IMR-90 (cell line): Measurements from ENCODE around the gene URAD. TPM values are rescaled to one million over a fixed set of nuclear protein-coding genes. Genes with fewer than 3 reads are reported as not detected.
A peak's percentile ranks its signal among the peaks of the same experiment; 100 is the strongest.

Experiments used
- ATAC-seq: fragments of 200-7000 bp; cut with Tn5 transposase; 2 replicates; pipeline ENCODE4 v1.9.1; 2020; ENCODE audit warnings: low read depth, mild to moderate bottlenecking, moderate library complexity
- BruUV-seq: library from RNA; stranded (reverse); fragments of 400-500 nt; replicated peaks from 2 replicates; lab custom pipeline; 2021; lab: Mats Ljungman, UMichigan
- CTCF ChIA-PET: fragments of 300-600 bp; formaldehyde crosslinking; extraction: SDS; loops from one replicate; lab custom pipeline; 2021; ENCODE audit warnings: antibody characterized with exemption; lab: Yijun Ruan, JAX
- POLR2A ChIA-PET: fragments of 300-600 bp; sonication (Branson Sonifier 250); formaldehyde crosslinking; loops from one replicate; lab custom pipeline; 2022; ENCODE audit warnings: antibody characterized with exemption; ENCODE audit not compliant: unreplicated experiment; lab: Charles Lee
- DNase-seq: peaks from one replicate; pipeline ENCODE4 v3.0.0; 2013
- H2AFZ ChIP-seq: replicated peaks from 2 replicates; pipeline ENCODE3; 2013; ENCODE audit warnings: low read length, mild to moderate bottlenecking; ENCODE audit not compliant: poor library complexity
- H2AK5ac ChIP-seq: 2 replicates; pipeline ENCODE4 v1.6.1; 2013; ENCODE audit warnings: low read depth, low read length, inconsistent platforms
- H2AK9ac ChIP-seq: replicated peaks from 2 replicates; pipeline ENCODE3; 2013; ENCODE audit warnings: mild to moderate bottlenecking, low read depth, low read length, moderate library complexity; ENCODE audit not compliant: poor library complexity
- H2BK120ac ChIP-seq: 2 replicates; pipeline ENCODE4 v1.6.1; 2013; ENCODE audit warnings: low read depth, low read length, inconsistent platforms
- H2BK15ac ChIP-seq: 3 replicates; pipeline ENCODE4 v1.6.1; 2013; ENCODE audit warnings: low read depth, low read length, inconsistent platforms
- H2BK20ac ChIP-seq: 2 replicates; pipeline ENCODE4 v1.6.1; 2013; ENCODE audit warnings: low read depth, mild to moderate bottlenecking, inconsistent platforms, low read length, moderate library complexity
- H2BK5ac ChIP-seq: 2 replicates; pipeline ENCODE4 v1.6.1; 2013; ENCODE audit warnings: mild to moderate bottlenecking, low read depth, low read length, inconsistent platforms; ENCODE audit not compliant: poor library complexity, severe bottlenecking
- H3K14ac ChIP-seq: replicated peaks from 2 replicates; pipeline ENCODE4 v1.6.1; 2013; ENCODE audit warnings: low read depth, low read length, inconsistent platforms
- H3K18ac ChIP-seq: 2 replicates; pipeline ENCODE4 v1.6.1; 2013; ENCODE audit warnings: low read depth, low read length, control low read depth
- H3K23ac ChIP-seq: 2 replicates; pipeline ENCODE4 v1.6.1; 2013; ENCODE audit warnings: low read depth, low read length, inconsistent platforms
- H3K27ac ChIP-seq: 2 replicates; pipeline ENCODE4 v1.5.1; 2013; ENCODE audit warnings: mild to moderate bottlenecking, control low read depth, low read length; ENCODE audit not compliant: insufficient read depth
- H3K27me3 ChIP-seq: 2 replicates; pipeline ENCODE4 v1.6.1; 2013; ENCODE audit warnings: low read length; ENCODE audit not compliant: control insufficient read depth, insufficient read depth
- H3K36me3 ChIP-seq: 2 replicates; pipeline ENCODE4 v1.6.1; 2013; ENCODE audit warnings: low read length, mixed read lengths; ENCODE audit not compliant: control insufficient read depth, insufficient read depth
- H3K4ac ChIP-seq: 2 replicates; pipeline ENCODE4 v1.6.1; 2013; ENCODE audit warnings: low read depth, low read length, inconsistent platforms
- H3K4me1 ChIP-seq: 2 replicates; pipeline ENCODE4 v1.6.1; 2013; ENCODE audit warnings: low read length, mixed read lengths; ENCODE audit not compliant: control insufficient read depth, insufficient read depth
- H3K4me2 ChIP-seq: 2 replicates; pipeline ENCODE4 v1.6.1; 2013; ENCODE audit warnings: low read depth, mild to moderate bottlenecking, control low read depth, low read length, moderate library complexity
- H3K4me3 ChIP-seq: 2 replicates; pipeline ENCODE4 v1.5.1; 2013; ENCODE audit warnings: low read depth, mild to moderate bottlenecking, control low read depth, low read length, moderate library complexity; ENCODE audit not compliant: insufficient read depth
- H3K56ac ChIP-seq: 2 replicates; pipeline ENCODE4 v1.6.1; 2013; ENCODE audit warnings: low read length, inconsistent platforms; ENCODE audit not compliant: insufficient read depth; ENCODE audit errors: extremely low read depth
- H3K79me1 ChIP-seq, 2 experiments: 2 replicates each; pipeline ENCODE4 v1.6.1; 2013; ENCODE audit warnings: low read length in 2 of 2, inconsistent platforms in 1 of 2, low read depth in 1 of 2
- H3K9ac ChIP-seq: 2 replicates; pipeline ENCODE4 v1.6.1; 2013; ENCODE audit warnings: low read depth, low read length, control low read depth
- H3K9me1 ChIP-seq: 2 replicates; pipeline ENCODE4 v1.6.1; 2013; ENCODE audit warnings: low read length, inconsistent platforms; ENCODE audit not compliant: insufficient read depth
- H3K9me3 ChIP-seq: 2 replicates; pipeline ENCODE4 v1.6.1; 2013; ENCODE audit warnings: low read length; ENCODE audit not compliant: control insufficient read depth, insufficient read depth
- H4K20me1 ChIP-seq: 2 replicates; pipeline ENCODE4 v1.6.1; 2013; ENCODE audit warnings: low read length, inconsistent platforms; ENCODE audit not compliant: insufficient read depth
- H4K5ac ChIP-seq: 2 replicates; pipeline ENCODE4 v1.6.1; 2013; ENCODE audit warnings: mild to moderate bottlenecking, low read depth, low read length, control low read depth
- H4K8ac ChIP-seq, 2 experiments: 2 replicates each; pipeline ENCODE4 v1.6.1; 2013; ENCODE audit warnings: low read depth in 2 of 2, low read length in 2 of 2, control low read depth in 1 of 2, inconsistent platforms in 1 of 2
- H4K91ac ChIP-seq: 2 replicates; pipeline ENCODE4 v1.6.1; 2013; ENCODE audit warnings: low read depth, low read length, inconsistent platforms; ENCODE audit not compliant: insufficient read depth
- CEBPB ChIP-seq: IDR thresholded peaks from 2 replicates; pipeline ENCODE4 v1.6.1; 2012; ENCODE audit warnings: low read depth, low read length, improper control_type of control experiment
- CHD1 ChIP-seq: IDR thresholded peaks from 2 replicates; pipeline ENCODE4 v1.6.1; 2012; ENCODE audit warnings: low read depth, low read length, improper control_type of control experiment
- FOS ChIP-seq: fragments of 150-350 bp; IDR thresholded peaks from 2 replicates; pipeline ENCODE4 v1.6.1; 2016; ENCODE audit warnings: low read depth, low read length
- MAZ ChIP-seq: IDR thresholded peaks from 2 replicates; pipeline ENCODE4 v1.6.1; 2012; ENCODE audit warnings: low read depth, mild to moderate bottlenecking, low read length, improper control_type of control experiment, moderate library complexity, borderline replicate concordance
- MXI1 ChIP-seq: IDR thresholded peaks from 2 replicates; pipeline ENCODE4 v1.6.1; 2012; ENCODE audit warnings: low read depth, mild to moderate bottlenecking, low read length, moderate library complexity, borderline replicate concordance
- RCOR1 ChIP-seq: IDR thresholded peaks from 2 replicates; pipeline ENCODE4 v1.6.1; 2012; ENCODE audit warnings: mild to moderate bottlenecking, low read length, improper control_type of control experiment; ENCODE audit not compliant: insufficient replicate concordance
- RFX5 ChIP-seq: IDR thresholded peaks from 2 replicates; pipeline ENCODE4 v1.8.0; 2012; ENCODE audit warnings: low read depth, mild to moderate bottlenecking, low read length, moderate library complexity
- SMC3 ChIP-seq: fragments of 150-350 bp; IDR thresholded peaks from 2 replicates; pipeline ENCODE4 v1.6.1; 2016; ENCODE audit warnings: low read depth, mild to moderate bottlenecking, antibody characterized with exemption, low read length, moderate library complexity
- WGBS, 2 experiments: methylation state at CpG; one replicate each; pipeline versions ENCODE4 v1.1.5 to v1.1.7; 2013; ENCODE audit warnings: missing lambda C conversion rate in 2 of 2; ENCODE audit not compliant: insufficient read length in 1 of 2; ENCODE audit errors: extremely low coverage in 2 of 2; 5-methylcytosine and 5-hydroxymethylcytosine counted together
- dilution Hi-C: fragments of 300-500 bp; cut with HindIII; formaldehyde crosslinking; loops from one replicate; pipeline ENCODE4 v1.14.3; 2018; ENCODE audit warnings: low sequenced_read_pairs; ENCODE audit not compliant: unreplicated experiment
- in situ Hi-C: fragments of 300-500 bp; cut with MboI; formaldehyde crosslinking; loops from 3 replicates; pipeline ENCODE4 v1.14.3; 2019; ENCODE audit warnings: low sequenced_read_pairs, inconsistent platforms, mixed read lengths
- intact Hi-C: fragments of 100-400 bp; cut with micrococcal nuclease; formaldehyde crosslinking; loops from 2 replicates; pipeline ENCODE4 v1.10.0; 2022
- polyA plus RNA-seq, 3 experiments: library from polyadenylated mRNA; depleted of rRNA; stranded (reverse); fragments of >200 nt; gene quantifications; 2 replicates each; pipeline ENCODE4 v1.2.3, GENCODE V29; 2012; ENCODE audit warnings: low replicate concordance in 1 of 3
- total RNA-seq: library from RNA; depleted of rRNA; stranded (reverse); fragments of >200 nt; gene quantifications from 2 replicates; pipeline ENCODE4 v1.2.3, GENCODE V29; 2012
- TF ChIP-seq, protein P1 (sequence below): fragments of 150-350 bp; IDR thresholded peaks from 2 replicates; pipeline ENCODE4 v1.6.1; 2016; ENCODE audit warnings: low read depth, mild to moderate bottlenecking, low read length, moderate library complexity, borderline replicate concordance
- TF ChIP-seq, protein P2 (sequence below): conservative IDR thresholded peaks from 2 replicates; pipeline ENCODE4 v1.5.1; 2012; ENCODE audit warnings: mild to moderate bottlenecking, low read depth, low read length, improper control_type of control experiment

The URAD gene
- total and polyA plus RNA-seq, 2 of the 4 experiments (the other 2 are of a cell fraction): not detected

DNA sequence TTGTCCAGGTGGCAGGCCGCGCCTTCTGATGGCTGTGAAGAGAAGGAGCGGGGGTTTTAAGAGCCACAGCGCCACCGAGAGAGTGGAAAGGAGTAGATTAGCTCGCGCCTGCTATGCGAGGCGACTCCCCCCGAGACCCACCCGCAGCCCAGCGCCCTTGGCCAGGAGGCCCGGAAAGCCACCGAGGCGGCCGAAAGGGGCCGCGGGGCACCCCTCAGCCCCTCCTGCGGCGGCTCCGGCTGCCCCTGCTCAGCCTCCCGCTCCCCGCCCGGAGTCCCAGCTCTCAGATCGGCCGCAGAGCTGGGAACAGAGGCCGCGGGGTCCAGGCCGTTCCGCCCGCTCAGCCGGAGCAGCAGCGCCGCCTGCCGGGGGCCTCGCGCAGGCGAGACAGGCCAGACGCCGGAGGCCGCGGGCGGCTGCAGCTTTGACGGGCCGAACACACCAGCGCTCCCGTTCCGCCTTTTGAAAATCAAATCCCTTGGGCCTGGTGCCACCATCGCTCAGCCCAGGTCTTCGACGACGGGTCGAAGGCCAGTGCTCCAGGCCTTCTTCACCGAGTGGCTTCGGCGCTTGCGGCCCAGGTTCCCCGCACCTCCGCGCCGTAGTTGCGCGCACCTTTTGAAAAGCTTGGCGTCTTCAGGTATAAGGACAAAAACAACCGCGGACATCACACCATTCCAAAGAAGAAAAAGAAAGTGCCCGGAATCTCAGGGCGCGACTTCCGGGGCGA, 34.7 kb downstream of the URAD start (continued):
- TF ChIP-seq SMC3: peak; percentile 50

DNA sequence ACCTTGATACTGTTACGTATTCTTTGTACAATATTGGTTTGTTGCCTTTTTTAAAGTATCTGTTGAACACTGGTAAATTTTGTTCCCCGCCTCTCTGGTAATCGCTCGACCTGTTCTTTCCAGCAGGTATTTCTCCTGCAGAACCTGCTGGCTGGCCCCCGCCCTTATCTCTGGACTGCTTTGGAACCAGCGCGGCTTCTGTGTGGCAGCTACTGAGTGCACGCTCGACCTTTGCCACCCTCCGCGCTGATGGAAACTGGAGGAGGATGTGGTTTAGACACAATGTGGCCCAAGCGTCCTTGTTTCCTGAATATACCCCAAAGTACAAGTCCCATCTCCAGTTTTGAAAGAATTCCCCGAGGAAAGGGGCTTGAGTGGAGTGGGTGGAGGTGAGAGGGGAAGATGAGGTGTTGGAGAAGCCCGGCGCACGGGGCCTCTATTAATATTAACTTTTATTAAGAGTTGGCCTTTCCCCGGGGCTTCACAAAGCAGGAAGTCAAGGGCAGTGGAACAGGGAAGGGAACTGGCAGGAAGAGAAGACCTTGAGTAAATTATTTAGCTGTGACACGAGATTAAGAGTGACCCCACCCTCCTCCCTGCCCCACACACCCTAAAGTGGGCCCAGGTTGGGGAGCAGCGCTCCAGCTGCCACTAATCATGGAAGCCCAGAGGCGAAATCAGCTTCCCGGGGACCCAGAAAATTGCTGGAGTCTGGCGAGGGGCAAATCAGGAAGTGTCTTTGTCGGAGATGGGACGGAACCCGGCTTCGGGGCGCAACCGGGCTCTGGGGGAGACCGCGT, 35.4 kb downstream of the URAD start:
- H2AFZ ChIP-seq: peak overlapping the region; percentile 92
- no peaks in the 10 kb centered on the region for H3K36me3 ChIP-seq
- H3K18ac ChIP-seq: no peak overlapping the region
- TF ChIP-seq MAZ: no peak
- no peak for TF ChIP-seq FOS
- TF ChIP-seq, protein P1, sequence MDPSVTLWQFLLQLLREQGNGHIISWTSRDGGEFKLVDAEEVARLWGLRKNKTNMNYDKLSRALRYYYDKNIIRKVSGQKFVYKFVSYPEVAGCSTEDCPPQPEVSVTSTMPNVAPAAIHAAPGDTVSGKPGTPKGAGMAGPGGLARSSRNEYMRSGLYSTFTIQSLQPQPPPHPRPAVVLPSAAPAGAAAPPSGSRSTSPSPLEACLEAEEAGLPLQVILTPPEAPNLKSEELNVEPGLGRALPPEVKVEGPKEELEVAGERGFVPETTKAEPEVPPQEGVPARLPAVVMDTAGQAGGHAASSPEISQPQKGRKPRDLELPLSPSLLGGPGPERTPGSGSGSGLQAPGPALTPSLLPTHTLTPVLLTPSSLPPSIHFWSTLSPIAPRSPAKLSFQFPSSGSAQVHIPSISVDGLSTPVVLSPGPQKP: no peak
- TF ChIP-seq, protein P2, sequence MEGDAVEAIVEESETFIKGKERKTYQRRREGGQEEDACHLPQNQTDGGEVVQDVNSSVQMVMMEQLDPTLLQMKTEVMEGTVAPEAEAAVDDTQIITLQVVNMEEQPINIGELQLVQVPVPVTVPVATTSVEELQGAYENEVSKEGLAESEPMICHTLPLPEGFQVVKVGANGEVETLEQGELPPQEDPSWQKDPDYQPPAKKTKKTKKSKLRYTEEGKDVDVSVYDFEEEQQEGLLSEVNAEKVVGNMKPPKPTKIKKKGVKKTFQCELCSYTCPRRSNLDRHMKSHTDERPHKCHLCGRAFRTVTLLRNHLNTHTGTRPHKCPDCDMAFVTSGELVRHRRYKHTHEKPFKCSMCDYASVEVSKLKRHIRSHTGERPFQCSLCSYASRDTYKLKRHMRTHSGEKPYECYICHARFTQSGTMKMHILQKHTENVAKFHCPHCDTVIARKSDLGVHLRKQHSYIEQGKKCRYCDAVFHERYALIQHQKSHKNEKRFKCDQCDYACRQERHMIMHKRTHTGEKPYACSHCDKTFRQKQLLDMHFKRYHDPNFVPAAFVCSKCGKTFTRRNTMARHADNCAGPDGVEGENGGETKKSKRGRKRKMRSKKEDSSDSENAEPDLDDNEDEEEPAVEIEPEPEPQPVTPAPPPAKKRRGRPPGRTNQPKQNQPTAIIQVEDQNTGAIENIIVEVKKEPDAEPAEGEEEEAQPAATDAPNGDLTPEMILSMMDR: no peak
- no peak for TF ChIP-seq RFX5
- no peak for TF ChIP-seq CEBPB
- no peak for TF ChIP-seq MXI1
- no peak for TF ChIP-seq RCOR1
- no peak for TF ChIP-seq CHD1
- H2BK20ac ChIP-seq: no peak overlapping the region
- no peaks in the 10 kb centered on the region for H3K9me1 ChIP-seq
- no peaks in the 10 kb centered on the region for H3K79me1 ChIP-seq
- intact Hi-C loops: loop anchor here (1.0 to 10.0 kb wide), 3 partner anchors 86 to 578 kb away; no protein-coding TSS in a partner anchor
- no peak overlapping the region for H4K91ac ChIP-seq
- H2AK9ac ChIP-seq: no peak overlapping the region
- BruUV-seq: no TSS peak
- H2BK5ac ChIP-seq: no peak overlapping the region
- WGBS, 2 experiments: 7% methylated on average over 9 of the region's 30 CpGs; no CpG with 5 or more reads in 1 of the 2 experiments
- H3K9me3 ChIP-seq: no peaks in the 10 kb centered on the region
- H2AK5ac ChIP-seq: no peak overlapping the region
- H4K8ac ChIP-seq: no peak overlapping the region
- no peaks in the 10 kb centered on the region for H3K4me1 ChIP-seq
- peak overlapping the region; percentile 51; the same call in 1 of the 2 replicates for H3K4me2 ChIP-seq
- H4K20me1 ChIP-seq: no peaks in the 10 kb centered on the region
- no peak overlapping the region for H2BK15ac ChIP-seq
- no peak overlapping the region for H3K4ac ChIP-seq
- H3K23ac ChIP-seq: no peak overlapping the region
- no peak overlapping the region for H3K9ac ChIP-seq
- H3K14ac ChIP-seq: no peak overlapping the region
- in situ Hi-C loops: no loop called here
- no peak overlapping the region for H3K56ac ChIP-seq
- dilution Hi-C loops: no loop called here
- peak overlapping the region; percentile 38; the same call in 1 of the 2 replicates for H3K4me3 ChIP-seq
- H4K5ac ChIP-seq: no peak overlapping the region
- ChIA-PET CTCF (interaction anchor here (0.7 to 2.1 kb wide), 11 partner anchors 11 to 591 kb away, joined by 3 to 10 read pairs (median 4); no protein-coding TSS in a partner anchor), POLR2A (no interaction called here)
- no peak overlapping the region for H3K27ac ChIP-seq
- DNase-seq (no peak), ATAC-seq (no peak)
- peaks cover 49% of the 10 kb centered on the region for H3K27me3 ChIP-seq
- H2BK120ac ChIP-seq: no peak overlapping the region
